Testis (tissue), 3 donors: ENCODE results near the gene GRIK2. TPM values are rescaled to one million over a fixed set of nuclear protein-coding genes. Genes with fewer than 3 reads are reported as not detected.

Source experiments
- DNase-seq: peaks from one replicate; pipeline ENCODE4 v3.0.0-alpha.2; 2019
- H3K27ac ChIP-seq, 2 donors: fragments of 200-600 bp; sonication (generic); one replicate each; pipeline ENCODE4 v1.5.1; 2019
- H3K27me3 ChIP-seq: fragments of 200-600 bp; sonication (generic); one replicate; pipeline ENCODE4 v1.5.1; 2019
- H3K36me3 ChIP-seq: fragments of 200-600 bp; sonication (generic); one replicate; pipeline ENCODE4 v1.5.1; 2017; ENCODE audit warnings: low read depth; ENCODE audit errors: missing control alignments
- H3K4me1 ChIP-seq: fragments of 200-600 bp; sonication (generic); one replicate; pipeline ENCODE4 v1.5.1; 2019
- H3K4me3 ChIP-seq, 2 donors: fragments of 200-600 bp; sonication (generic); one replicate each; pipeline ENCODE4 v1.5.1; 2017 to 2019
- H3K9me3 ChIP-seq: fragments of 200-600 bp; sonication (generic); one replicate; pipeline ENCODE4 v1.5.1; 2017
- CTCF ChIP-seq, 3 experiments: fragments of 450-650 bp in 2 of 3; fragments of 200-600 bp in 1 of 3; sonication (generic) in 1 of 3; IDR thresholded peaks; one replicate each; pipeline ENCODE4 v1.5.1; 2016 to 2019; ENCODE audit warnings: antibody characterized with exemption in 3 of 3, mild to moderate bottlenecking in 2 of 3, moderate library complexity in 1 of 3
- POLR2A ChIP-seq: fragments of 450-650 bp; IDR thresholded peaks from one replicate; pipeline ENCODE4 v1.6.1; 2017; ENCODE audit warnings: antibody characterized with exemption, mild to moderate bottlenecking, moderate library complexity
- WGBS, 2 donors: methylation state at CpG; one replicate each; pipeline ENCODE4 v1.1.5; 2018; 5-methylcytosine and 5-hydroxymethylcytosine counted together
- intact Hi-C: fragments of 100-400 bp; cut with DNase I; formaldehyde crosslinking; loops from one replicate; pipeline ENCODE4 v1.15.1; 2023; ENCODE audit warnings: low total_unique reads
- polyA plus RNA-seq: library from polyadenylated mRNA; stranded (reverse); fragments of 350-450 nt; fragmentation: Illumina TruSeq; extraction: RNeasy Lipid Tissue Mini Kit (QIAGEN cat#74804); gene quantifications from one replicate; pipeline ENCODE4 v1.2.3, GENCODE V29; 2014; ENCODE audit warnings: low read depth, low replicate concordance; ENCODE audit not compliant: insufficient read depth
- total RNA-seq, 2 donors: library from RNA; depleted of rRNA; stranded (reverse); fragments of >200 nt; gene quantifications; one replicate each; pipeline ENCODE4 v1.2.3, GENCODE V29; 2016

The GRIK2 gene
- total and polyA plus RNA-seq, 3 donors from 2014 or later: 1.1 to 23.5 (median 12.4) TPM

GRCh38 chr6:101853231-101854085 lies 459.9 kb downstream of the GRIK2 start:
- no peak overlapping the region for H3K4me3 ChIP-seq

GRCh38 chr6:101876431-101876830 lies 482.9 kb downstream of the GRIK2 start:
- no peak overlapping the region for H3K4me3 ChIP-seq
- H3K27me3 ChIP-seq: no peaks in the 10 kb centered on the region
- H3K4me1 ChIP-seq: no peaks in the 10 kb centered on the region
- TF ChIP-seq CTCF (IDR thresholded peaks at IDR 0.05) (no peak), POLR2A (no peak)
- no peaks in the 10 kb centered on the region for H3K9me3 ChIP-seq
- no peak for DNase-seq
- no peaks in the 10 kb centered on the region for H3K36me3 ChIP-seq
- H3K27ac ChIP-seq: no peak overlapping the region
- intact Hi-C loops: no loop called here

More at GRCh38 chr6:101853231-101854085, 459.9 kb downstream of the GRIK2 start:
- no peaks in the 10 kb centered on the region for H3K9me3 ChIP-seq
- DNase-seq: no peak
- H3K27me3 ChIP-seq: no peaks in the 10 kb centered on the region
- H3K27ac ChIP-seq: no peak overlapping the region
- intact Hi-C loops: no loop called here
- 84 to 91% methylated on average over 3 of the region's 3 CpGs for WGBS, 2 donors
- H3K4me1 ChIP-seq: no peaks in the 10 kb centered on the region
- H3K36me3 ChIP-seq: no peaks in the 10 kb centered on the region
- no peak for TF ChIP-seq CTCF (IDR thresholded peaks at IDR 0.05)
- TF ChIP-seq POLR2A: no peak

GRCh38 chr6:101878554-101879276 lies 485.2 kb downstream of the GRIK2 start:
- DNase-seq: peak; percentile 58
- TF ChIP-seq POLR2A: no peak
- no peak for TF ChIP-seq CTCF (IDR thresholded peaks at IDR 0.05)

GRCh38 chr6:101879782-101880181 lies 486.3 kb downstream of the GRIK2 start:
- intact Hi-C loops: no loop called here
- Histone ChIP-seq H3K36me3 (no peaks in the 10 kb centered on the region), H3K9me3 (no peaks in the 10 kb centered on the region), H3K4me1 (no peaks in the 10 kb centered on the region), H3K4me3 (no peak overlapping the region), H3K27ac (no peak overlapping the region), H3K27me3 (no peaks in the 10 kb centered on the region)
- WGBS, 2 donors: 73 to 82% methylated on average over 4 of the region's 4 CpGs
- DNase-seq: no peak
- TF ChIP-seq CTCF (IDR thresholded peaks at IDR 0.05) (no peak), POLR2A (no peak)

More at GRCh38 chr6:101878554-101879276, 485.2 kb downstream of the GRIK2 start:
- intact Hi-C loops: no loop called here
- Histone ChIP-seq H3K4me3 (no peak overlapping the region), H3K9me3 (no peaks in the 10 kb centered on the region), H3K36me3 (no peaks in the 10 kb centered on the region), H3K27ac (peak overlapping the region; percentile 10 to 42), H3K4me1 (no peaks in the 10 kb centered on the region), H3K27me3 (no peaks in the 10 kb centered on the region)
- 26 to 35% methylated on average over 7 of the region's 7 CpGs for WGBS, 2 donors
